K562 (cell line): ENCODE data around the gene SERF2. TPM values are rescaled to one million over a fixed set of nuclear protein-coding genes. Genes with fewer than 3 reads are reported as not detected.

ENCODE experiments used
- CBFA2T2 ChIP-seq: fragments of 450-650 bp; conservative IDR thresholded peaks from 2 replicates; pipeline ENCODE4 v1.6.1; 2017; ENCODE audit warnings: mild to moderate bottlenecking
- CBX1 ChIP-seq: sonication (generic); IDR thresholded peaks from 2 replicates; pipeline ENCODE4 v1.6.1; 2016; ENCODE audit warnings: antibody characterized with exemption, low read depth, mild to moderate bottlenecking
- FOXK2 ChIP-seq, 2 experiments: fragments of 450-650 bp; IDR thresholded peaks in 1 of 2; conservative IDR thresholded peaks in 1 of 2; 2 replicates each; pipeline ENCODE4 v1.6.1; 2016; ENCODE audit warnings: low read depth in 2 of 2, mild to moderate bottlenecking in 1 of 2
- GTF2B ChIP-seq: IDR thresholded peaks from 2 replicates; pipeline ENCODE4 v1.6.1; 2011; ENCODE audit not compliant: insufficient read length; ENCODE audit errors: extremely low read depth
- HDAC1 ChIP-seq, 2 experiments: fragments of 450-650 bp; IDR thresholded peaks; 2 replicates each; pipeline ENCODE4 v1.6.1; 2016 to 2017; ENCODE audit warnings: inconsistent platforms in 1 of 2, mild to moderate bottlenecking in 1 of 2, moderate library complexity in 1 of 2
- HMG20A ChIP-seq: fragments of 450-650 bp; formaldehyde crosslinking; conservative IDR thresholded peaks from 2 replicates; pipeline ENCODE4 v1.4.0; 2020; ENCODE audit warnings: mild to moderate bottlenecking, mixed read lengths
- LCOR ChIP-seq: sonication (generic); formaldehyde crosslinking; IDR thresholded peaks from 2 replicates; pipeline ENCODE4 v1.8.0; 2022; ENCODE audit warnings: mild to moderate bottlenecking, missing genetic modification reagents
- MECOM ChIP-seq: fragments of 250-450 bp; sonication (Bioruptor Pico); IDR thresholded peaks from 2 replicates; pipeline ENCODE4 v1.8.0; 2022; ENCODE audit warnings: inconsistent platforms
- NR2C2 ChIP-seq, 2 experiments: fragments of 200-800 bp in 1 of 2; sonication (Bioruptor generic) in 1 of 2; sonication (generic) in 1 of 2; formaldehyde crosslinking in 1 of 2; IDR thresholded peaks; 2 replicates each; pipeline versions ENCODE4 v1.6.1 to v1.8.0; 2016 to 2022; ENCODE audit warnings: mild to moderate bottlenecking in 1 of 2, missing compliant biosample characterization in 1 of 2, missing genetic modification characterization in 1 of 2, missing genetic modification reagents in 1 of 2
- RBBP5 ChIP-seq: fragments of 200-600 bp; sonication (generic); IDR thresholded peaks from 2 replicates; pipeline ENCODE4 v1.6.1; 2012; ENCODE audit warnings: borderline replicate concordance, mild to moderate bottlenecking, low read length, control low read depth, inconsistent platforms; ENCODE audit not compliant: insufficient read depth, poor library complexity, severe bottlenecking
- SAFB2 ChIP-seq: fragments of 200-400 bp; formaldehyde crosslinking; IDR thresholded peaks from 2 replicates; pipeline ENCODE4 v1.6.1; 2018; ENCODE audit warnings: borderline replicate concordance, low read length, low read depth, moderate library complexity; ENCODE audit not compliant: severe bottlenecking
- UBTF ChIP-seq, 2 experiments: IDR thresholded peaks; 2 replicates each; pipeline ENCODE4 v1.6.1; 2012; ENCODE audit warnings: improper control_type of control experiment in 2 of 2, low read depth in 2 of 2, low read length in 2 of 2, borderline replicate concordance in 1 of 2
- ZNF408 ChIP-seq: fragments of 250-450 bp; sonication (Bioruptor Pico); IDR thresholded peaks from 2 replicates; pipeline ENCODE4 v1.4.0; 2020; ENCODE audit warnings: low read depth, mild to moderate bottlenecking, moderate library complexity
- ZNF668 ChIP-seq: fragments of 250-450 bp; sonication (Bioruptor Pico); IDR thresholded peaks from 2 replicates; pipeline ENCODE4 v1.8.0; 2022; ENCODE audit warnings: mild to moderate bottlenecking, inconsistent platforms
- ZNF76 ChIP-seq: fragments of 250-450 bp; sonication (Bioruptor Pico); IDR thresholded peaks from 2 replicates; pipeline ENCODE4 v1.4.0; 2020; ENCODE audit warnings: mild to moderate bottlenecking, moderate library complexity, borderline replicate concordance
- polyA plus RNA-seq, 8 experiments: library from polyadenylated mRNA; depleted of rRNA in 4 of 8; stranded (reverse) in 5 of 8; unstranded in 3 of 8; fragments of >200 nt; fragmentation: Nextera tagmentation in 2 of 8; fragmentation: Illumina TruSeq in 1 of 8; extraction: Ambion mirVana in 2 of 8; extraction: Trizol in 1 of 8; gene quantifications; 2 replicates each; pipeline versions ENCODE4 v1.2.1 to v1.2.3, GENCODE V29; 2011 to 2014; ENCODE audit warnings: inconsistent platforms in 1 of 8, missing spikeins in 1 of 8
- total RNA-seq, 7 experiments: library from RNA; depleted of rRNA in 6 of 7; stranded (reverse); fragments of >200 nt in 6 of 7; fragmentation: Illumina TruSeq in 2 of 7; extraction: Trizol in 2 of 7; gene quantifications; 2 replicates each; pipeline versions ENCODE4 v1.2.1 to v1.2.3, GENCODE V29; 2011 to 2021; ENCODE audit warnings: low replicate concordance in 1 of 7
- TF ChIP-seq, protein P1 (sequence below): fragments of 250-450 bp; sonication (Bioruptor Pico); IDR thresholded peaks from 2 replicates; pipeline ENCODE4 v1.4.0; 2020; ENCODE audit warnings: mild to moderate bottlenecking
- TF ChIP-seq, protein P2 (sequence below): fragments of 250-450 bp; sonication (Bioruptor Pico); IDR thresholded peaks from 2 replicates; pipeline ENCODE4 v1.5.0; 2022; ENCODE audit warnings: mild to moderate bottlenecking
- TF ChIP-seq, protein P3 (sequence below): sonication (generic); formaldehyde crosslinking; IDR thresholded peaks from 2 replicates; pipeline ENCODE4 v1.8.0; 2022; ENCODE audit warnings: mild to moderate bottlenecking, missing genetic modification reagents

SERF2 gene
- total and polyA plus RNA-seq, 9 of the 15 experiments (the other 6 are each of a cell fraction or from before 2014, with no cell fraction given): 497 to 3,360 (median 867) TPM

DNA sequence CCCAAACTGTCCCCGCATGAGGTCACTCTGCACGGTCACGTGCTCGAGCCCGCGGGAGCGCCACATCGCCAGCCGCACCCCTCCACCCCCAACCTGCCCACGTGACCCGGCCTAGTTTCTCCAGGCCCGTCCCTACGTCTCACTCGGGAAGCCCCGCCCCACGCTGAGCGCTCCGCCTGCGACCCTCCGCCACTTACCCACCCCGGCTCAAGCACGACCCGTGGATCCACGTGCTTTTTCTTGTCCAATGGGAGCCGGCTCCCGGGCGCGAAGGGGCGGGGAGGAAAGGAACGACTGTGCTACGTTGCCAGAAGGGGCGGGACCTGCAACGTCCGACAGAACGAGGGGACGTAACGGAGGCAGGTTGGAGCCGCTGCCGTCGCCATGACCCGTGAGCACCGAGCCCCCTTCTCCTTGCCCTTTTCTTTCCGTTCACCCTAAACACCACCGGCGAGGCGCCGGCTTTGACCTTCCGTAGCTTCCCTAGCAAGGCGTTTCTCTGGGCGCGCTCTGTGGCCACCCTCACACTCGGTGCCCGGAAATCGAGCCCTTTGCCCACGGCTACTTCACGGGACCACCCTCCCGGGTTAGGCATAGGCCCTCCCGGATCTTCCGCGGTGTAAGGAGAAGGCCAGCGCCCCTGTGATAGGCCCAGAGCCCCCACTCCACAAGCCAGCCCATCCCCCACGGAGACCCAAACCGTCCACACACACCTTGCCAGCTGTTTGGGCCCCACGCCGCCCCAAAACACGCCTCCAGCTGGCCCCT, at the start of gene SERF2 (continued):
- TF ChIP-seq, protein P1, sequence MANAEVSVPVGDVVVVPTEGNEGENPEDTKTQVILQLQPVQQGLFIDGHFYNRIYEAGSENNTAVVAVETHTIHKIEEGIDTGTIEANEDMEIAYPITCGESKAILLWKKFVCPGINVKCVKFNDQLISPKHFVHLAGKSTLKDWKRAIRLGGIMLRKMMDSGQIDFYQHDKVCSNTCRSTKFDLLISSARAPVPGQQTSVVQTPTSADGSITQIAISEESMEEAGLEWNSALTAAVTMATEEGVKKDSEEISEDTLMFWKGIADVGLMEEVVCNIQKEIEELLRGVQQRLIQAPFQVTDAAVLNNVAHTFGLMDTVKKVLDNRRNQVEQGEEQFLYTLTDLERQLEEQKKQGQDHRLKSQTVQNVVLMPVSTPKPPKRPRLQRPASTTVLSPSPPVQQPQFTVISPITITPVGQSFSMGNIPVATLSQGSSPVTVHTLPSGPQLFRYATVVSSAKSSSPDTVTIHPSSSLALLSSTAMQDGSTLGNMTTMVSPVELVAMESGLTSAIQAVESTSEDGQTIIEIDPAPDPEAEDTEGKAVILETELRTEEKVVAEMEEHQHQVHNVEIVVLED (CRISPR knock-in tag): peak; percentile 84
- no peak for TF ChIP-seq UBTF (IDR thresholded peaks at IDR 0.05; ENCODE audit: borderline replicate concordance in 1 of 2, low read depth in 2 of 2, low read length in 2 of 2)
- TF ChIP-seq, protein P2, sequence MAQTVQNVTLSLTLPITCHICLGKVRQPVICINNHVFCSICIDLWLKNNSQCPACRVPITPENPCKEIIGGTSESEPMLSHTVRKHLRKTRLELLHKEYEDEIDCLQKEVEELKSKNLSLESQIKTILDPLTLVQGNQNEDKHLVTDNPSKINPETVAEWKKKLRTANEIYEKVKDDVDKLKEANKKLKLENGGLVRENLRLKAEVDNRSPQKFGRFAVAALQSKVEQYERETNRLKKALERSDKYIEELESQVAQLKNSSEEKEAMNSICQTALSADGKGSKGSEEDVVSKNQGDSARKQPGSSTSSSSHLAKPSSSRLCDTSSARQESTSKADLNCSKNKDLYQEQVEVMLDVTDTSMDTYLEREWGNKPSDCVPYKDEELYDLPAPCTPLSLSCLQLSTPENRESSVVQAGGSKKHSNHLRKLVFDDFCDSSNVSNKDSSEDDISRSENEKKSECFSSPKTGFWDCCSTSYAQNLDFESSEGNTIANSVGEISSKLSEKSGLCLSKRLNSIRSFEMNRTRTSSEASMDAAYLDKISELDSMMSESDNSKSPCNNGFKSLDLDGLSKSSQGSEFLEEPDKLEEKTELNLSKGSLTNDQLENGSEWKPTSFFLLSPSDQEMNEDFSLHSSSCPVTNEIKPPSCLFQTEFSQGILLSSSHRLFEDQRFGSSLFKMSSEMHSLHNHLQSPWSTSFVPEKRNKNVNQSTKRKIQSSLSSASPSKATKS: no peak
- no peak for TF ChIP-seq HMG20A
- peak; percentile 69; the same call in 1 of the 2 replicates for TF ChIP-seq NR2C2 (CRISPR knock-in tag; IDR thresholded peaks at IDR 0.05)
- peak; percentile 75 for TF ChIP-seq NR2C2 (tag; IDR thresholded peaks at IDR 0.05)
- TF ChIP-seq, protein P3, sequence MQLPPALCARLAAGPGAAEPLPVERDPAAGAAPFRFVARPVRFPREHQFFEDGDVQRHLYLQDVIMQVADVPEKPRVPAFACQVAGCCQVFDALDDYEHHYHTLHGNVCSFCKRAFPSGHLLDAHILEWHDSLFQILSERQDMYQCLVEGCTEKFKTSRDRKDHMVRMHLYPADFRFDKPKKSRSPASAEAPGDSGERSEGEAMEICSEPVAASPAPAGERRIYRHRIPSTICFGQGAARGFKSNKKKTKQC: peak; percentile 53; the same call in 1 of the 2 replicates
- no peak for TF ChIP-seq MECOM (CRISPR knock-in tag)
- no peak for TF ChIP-seq ZNF76 (CRISPR knock-in tag)
- peak; percentile 35; the same call in 1 of the 2 replicates for TF ChIP-seq LCOR (CRISPR knock-in tag)
- no peak for TF ChIP-seq ZNF408 (CRISPR knock-in tag)
- TF ChIP-seq RBBP5: peak; percentile 59
- TF ChIP-seq CBX1: peak; percentile 45
- peak; percentile 44 to 87; a peak in 3 of 4 replicates for TF ChIP-seq FOXK2 (conservative IDR thresholded peaks at IDR 0.05 in 1 of 2, IDR thresholded peaks at IDR 0.05 in 1 of 2; ENCODE audit: low read depth in 2 of 2)
- peak; percentile 56 for TF ChIP-seq GTF2B
- TF ChIP-seq ZNF668 (CRISPR knock-in tag): no peak
- peak in 1 of 2 experiments; percentile 64; a peak in 2 of 4 replicates for TF ChIP-seq HDAC1 (IDR thresholded peaks at IDR 0.05)
- TF ChIP-seq SAFB2: no peak
- peak; percentile 92 for TF ChIP-seq CBFA2T2
